ENCODE results near the gene MCF2L2.

The MCF2L2 gene

DNA sequence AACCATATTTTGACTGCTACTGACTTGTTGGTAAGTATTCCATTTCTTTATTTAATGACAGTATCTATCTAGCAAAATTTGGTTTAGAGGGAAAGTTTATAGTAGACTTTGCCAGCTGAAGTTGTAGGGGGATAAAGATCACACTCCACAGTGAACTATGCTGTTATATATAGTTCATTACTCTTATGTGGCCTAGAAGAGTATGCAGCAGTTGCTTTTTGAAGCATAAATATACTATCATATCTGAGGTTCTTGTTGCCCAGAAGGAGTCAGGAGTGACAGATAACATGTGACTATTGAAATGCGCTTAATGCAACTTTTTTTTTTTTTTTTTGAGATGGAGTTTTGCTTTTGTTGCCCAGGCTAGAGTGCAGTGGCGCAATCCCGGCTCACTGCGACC is 25.6 kb upstream of the MCF2L2 start:
- Histone ChIP-seq H3K27ac (ENCODE audit: insufficient read depth in 1 of 2, low read depth in 1 of 2, low read length in 2 of 2, poor library complexity in 1 of 2, severe bottlenecking in 2 of 2) (no peak overlapping the region), H3K36me3 (ENCODE audit: control insufficient read depth in 4 of 4, insufficient read depth in 4 of 4, low read length in 3 of 4) (peaks cover 9 to 23% (median 16%) of the 10 kb centered on the region in 4 experiments), H3K4me1 (ENCODE audit: control extremely low read depth in 1 of 4, control insufficient read depth in 4 of 4, insufficient read depth in 4 of 4, low read length in 3 of 4) (peaks cover 0 to 9% (median 6%) of the 10 kb centered on the region in 4 experiments), H3K9me3 (ENCODE audit: control extremely low read depth in 1 of 5, control insufficient read depth in 4 of 5, insufficient read depth in 2 of 5, low read depth in 1 of 5, low read length in 4 of 5) (no peaks in the 10 kb centered on the region), H3K27me3 (replicated peaks in 2 of 5; ENCODE audit: control insufficient read depth in 4 of 5, insufficient read depth in 5 of 5, low read length in 4 of 5) (no peaks in the 10 kb centered on the region), H3K4me3 (ENCODE audit: control insufficient read depth in 1 of 7, extremely low read depth in 1 of 7, insufficient read depth in 4 of 7, low read depth in 2 of 7, low read length in 6 of 7) (no peak overlapping the region)
- 100% methylated on average over 1 of the region's 4 CpGs for WGBS (ENCODE audit: insufficient coverage)
- no peak for DNase-seq
- CTCF ChIA-PET = no interaction called here
- POLR2A ChIA-PET = no interaction called here

DNA sequence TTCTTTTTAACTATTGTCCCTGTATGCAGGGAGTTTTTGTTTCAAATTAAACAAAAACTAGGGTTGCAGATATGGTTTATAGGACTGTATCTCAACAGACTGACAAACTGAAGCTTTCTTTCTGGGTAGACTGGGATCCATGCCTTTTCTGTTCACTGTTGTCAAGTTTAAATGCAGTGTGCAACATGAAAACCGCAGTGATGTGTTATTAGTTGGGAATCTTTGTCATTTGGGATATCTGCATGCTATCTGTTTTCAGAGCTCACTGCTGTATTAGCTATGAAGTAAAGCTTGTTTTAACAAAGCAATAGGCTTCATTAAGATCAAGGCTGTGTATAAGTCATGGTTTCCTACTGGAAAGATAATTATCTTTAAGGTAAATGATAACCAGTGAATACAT is 21.4 kb upstream of the MCF2L2 start:
- ChIA-PET POLR2A (interaction anchor here (0.7 kb wide), 1 partner anchor 736 kb away, joined by 3 read pairs; the partner anchor contains the start of gene ABCF3), CTCF (interaction anchor here (0.8 to 1.3 kb wide), 3 partner anchors 9 to 327 kb away, joined by 3 to 4 read pairs (median 3); no protein-coding TSS in a partner anchor)
- Histone ChIP-seq H3K4me3 (ENCODE audit: control insufficient read depth in 1 of 7, extremely low read depth in 1 of 7, insufficient read depth in 4 of 7, low read depth in 2 of 7, low read length in 6 of 7) (peak overlapping the region in 2 of 7 experiments; percentile 7 to 33), H3K27ac (ENCODE audit: insufficient read depth in 1 of 2, low read depth in 1 of 2, low read length in 2 of 2, poor library complexity in 1 of 2, severe bottlenecking in 2 of 2) (no peak overlapping the region), H3K27me3 (replicated peaks in 2 of 5; ENCODE audit: control insufficient read depth in 4 of 5, insufficient read depth in 5 of 5, low read length in 4 of 5) (no peaks in the 10 kb centered on the region), H3K36me3 (ENCODE audit: control insufficient read depth in 4 of 4, insufficient read depth in 4 of 4, low read length in 3 of 4) (peaks cover 5 to 14% (median 11%) of the 10 kb centered on the region in 4 experiments), H3K9me3 (ENCODE audit: control extremely low read depth in 1 of 5, control insufficient read depth in 4 of 5, insufficient read depth in 2 of 5, low read depth in 1 of 5, low read length in 4 of 5) (no peaks in the 10 kb centered on the region), H3K4me1 (ENCODE audit: control extremely low read depth in 1 of 4, control insufficient read depth in 4 of 4, insufficient read depth in 4 of 4, low read length in 3 of 4) (peaks cover 6 to 26% (median 14%) of the 10 kb centered on the region in 4 experiments)
- no peak for DNase-seq
- 100% methylated on average over 1 of the region's 1 CpG for WGBS (ENCODE audit: insufficient coverage)

DNA sequence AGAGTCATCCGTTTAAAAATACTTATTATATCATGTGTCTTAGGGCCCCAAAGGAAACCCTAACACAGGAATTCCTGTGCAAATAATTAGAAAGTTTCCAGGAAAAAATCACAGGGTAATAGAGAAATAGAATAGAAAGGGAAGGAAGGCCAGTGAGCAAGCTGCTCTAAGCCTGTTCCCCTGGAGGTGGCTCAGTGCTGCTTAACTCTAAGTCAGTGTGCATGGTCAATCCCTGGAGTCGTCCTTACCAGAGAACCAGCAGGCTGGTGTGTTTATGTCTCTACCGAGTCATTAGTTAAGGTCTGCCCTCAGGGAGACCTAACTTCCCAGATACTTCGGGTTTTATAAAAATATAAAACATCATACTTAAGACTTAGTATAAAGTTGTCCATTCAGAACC is 21.0 kb upstream of the MCF2L2 start:
- peak overlapping the region in 2 of 7 experiments; percentile 7 to 33 for H3K4me3 ChIP-seq (ENCODE audit: control insufficient read depth in 1 of 7, extremely low read depth in 1 of 7, insufficient read depth in 4 of 7, low read depth in 2 of 7, low read length in 6 of 7)
- CTCF ChIA-PET = interaction anchor here (0.8 to 1.3 kb wide), 3 partner anchors 9 to 327 kb away, joined by 3 to 4 read pairs (median 3); no protein-coding TSS in a partner anchor
- peaks cover 0 to 1% (median 0%) of the 10 kb centered on the region in 5 experiments for H3K9me3 ChIP-seq (ENCODE audit: control extremely low read depth in 1 of 5, control insufficient read depth in 4 of 5, insufficient read depth in 2 of 5, low read depth in 1 of 5, low read length in 4 of 5)
- no peak overlapping the region for H3K27ac ChIP-seq (ENCODE audit: insufficient read depth in 1 of 2, low read depth in 1 of 2, low read length in 2 of 2, poor library complexity in 1 of 2, severe bottlenecking in 2 of 2)
- H3K36me3 ChIP-seq (ENCODE audit: control insufficient read depth in 4 of 4, insufficient read depth in 4 of 4, low read length in 3 of 4) = peaks cover 5 to 14% (median 10%) of the 10 kb centered on the region in 4 experiments
- 0% methylated on average over 1 of the region's 4 CpGs for WGBS (ENCODE audit: insufficient coverage)
- H3K27me3 ChIP-seq (replicated peaks in 2 of 5; ENCODE audit: control insufficient read depth in 4 of 5, insufficient read depth in 5 of 5, low read length in 4 of 5) = no peaks in the 10 kb centered on the region
- peaks cover 6 to 26% (median 14%) of the 10 kb centered on the region in 4 experiments for H3K4me1 ChIP-seq (ENCODE audit: control extremely low read depth in 1 of 4, control insufficient read depth in 4 of 4, insufficient read depth in 4 of 4, low read length in 3 of 4)
- peak in 2 of 3 donors; percentile 32 to 36 for DNase-seq
- POLR2A ChIA-PET = interaction anchor here (0.6 kb wide), 1 partner anchor 22 kb away, joined by 3 read pairs; no protein-coding TSS in a partner anchor

DNA sequence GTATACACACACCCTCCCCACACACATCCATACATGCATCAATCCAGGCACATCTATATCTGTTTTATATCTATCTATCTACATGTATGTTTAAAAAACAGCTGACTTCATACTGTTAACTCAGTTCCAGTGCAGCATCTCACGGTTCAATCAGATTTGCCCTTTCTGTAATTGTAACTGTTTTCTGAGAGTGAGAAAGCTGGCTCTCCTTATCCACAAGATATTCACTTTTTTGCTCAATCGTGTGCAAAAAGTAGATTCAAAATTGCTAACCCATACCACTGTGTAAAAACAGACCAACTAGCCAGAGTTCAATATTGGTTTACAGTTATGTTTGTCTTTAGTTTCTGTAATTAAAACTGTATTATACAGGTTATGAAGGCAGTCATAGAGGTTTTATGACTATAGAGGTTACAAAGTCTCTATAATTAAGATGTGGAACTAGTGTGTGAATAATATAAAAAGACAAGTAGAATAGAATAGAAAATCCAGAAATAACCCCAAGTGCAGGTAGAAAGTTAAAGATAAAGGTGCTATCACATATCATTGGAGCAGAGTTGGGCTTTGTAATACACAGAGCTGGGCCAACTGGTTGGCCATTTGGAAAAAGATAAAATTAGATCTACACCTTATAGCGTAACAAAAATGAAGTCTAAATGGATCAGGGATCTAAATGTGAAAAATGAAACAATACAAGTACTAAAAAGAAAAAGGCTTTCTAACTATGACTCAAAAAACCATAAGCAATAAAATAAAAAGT is 20.1 kb upstream of the MCF2L2 start:
- WGBS (ENCODE audit: insufficient coverage) = no CpG with 5 or more reads among the region's 3 CpGs
- CTCF ChIA-PET = no interaction called here
- Histone ChIP-seq H3K27me3 (replicated peaks in 2 of 5; ENCODE audit: control insufficient read depth in 4 of 5, insufficient read depth in 5 of 5, low read length in 4 of 5) (no peaks in the 10 kb centered on the region), H3K4me1 (ENCODE audit: control extremely low read depth in 1 of 4, control insufficient read depth in 4 of 4, insufficient read depth in 4 of 4, low read length in 3 of 4) (peaks cover 6 to 26% (median 14%) of the 10 kb centered on the region in 4 experiments), H3K4me3 (ENCODE audit: control insufficient read depth in 1 of 7, extremely low read depth in 1 of 7, insufficient read depth in 4 of 7, low read depth in 2 of 7, low read length in 6 of 7) (peak overlapping the region in 6 of 7 experiments; percentile 85 to 96 (median 90)), H3K27ac (ENCODE audit: insufficient read depth in 1 of 2, low read depth in 1 of 2, low read length in 2 of 2, poor library complexity in 1 of 2, severe bottlenecking in 2 of 2) (peak overlapping the region in 1 of 2 experiments; percentile 85), H3K36me3 (ENCODE audit: control insufficient read depth in 4 of 4, insufficient read depth in 4 of 4, low read length in 3 of 4) (peaks cover 2 to 8% (median 7%) of the 10 kb centered on the region in 4 experiments), H3K9me3 (ENCODE audit: control extremely low read depth in 1 of 5, control insufficient read depth in 4 of 5, insufficient read depth in 2 of 5, low read depth in 1 of 5, low read length in 4 of 5) (peaks cover 0 to 5% (median 5%) of the 10 kb centered on the region in 5 experiments)
- POLR2A ChIA-PET = no interaction called here
- DNase-seq = no peak

DNA sequence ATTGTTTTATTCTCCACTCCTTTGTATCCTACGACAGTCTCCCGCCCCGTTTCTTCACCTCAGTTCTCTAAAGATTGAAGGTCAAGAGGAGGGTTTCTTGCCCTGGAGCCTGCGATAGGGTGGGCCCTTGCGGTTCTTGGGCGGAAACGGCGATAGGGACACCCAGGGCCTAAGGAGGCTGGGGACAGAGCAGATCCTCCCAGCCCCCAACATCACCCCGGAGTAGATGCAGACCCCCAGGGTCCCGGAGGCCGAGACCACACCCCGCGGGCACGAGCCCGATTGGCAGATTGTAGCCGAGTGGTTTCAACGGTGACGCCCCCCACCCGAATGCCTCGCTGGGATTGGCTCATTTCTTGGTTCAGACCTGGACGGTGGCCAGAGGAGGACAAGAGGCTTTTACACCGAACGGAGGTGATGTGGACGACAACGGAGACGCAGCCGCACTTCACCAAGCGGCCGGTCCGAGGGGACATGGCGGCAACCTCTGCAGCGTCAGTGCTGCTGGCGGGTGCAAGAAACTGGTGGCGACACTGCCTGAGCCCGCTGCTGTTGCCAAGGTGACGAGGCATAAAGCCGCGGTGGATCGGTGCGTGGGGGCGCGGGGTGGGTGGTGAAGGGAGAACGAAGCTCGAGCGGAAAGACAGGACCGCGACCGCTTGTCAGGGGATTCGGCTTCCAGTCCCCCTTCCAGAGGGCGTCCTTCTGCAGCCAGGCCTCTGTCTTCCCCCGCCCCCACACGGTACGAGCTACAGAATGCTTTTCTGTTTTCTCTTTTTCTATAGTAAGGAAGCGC is 19.0 kb upstream of the MCF2L2 start:
- peaks cover 6 to 26% (median 14%) of the 10 kb centered on the region in 4 experiments for H3K4me1 ChIP-seq (ENCODE audit: control extremely low read depth in 1 of 4, control insufficient read depth in 4 of 4, insufficient read depth in 4 of 4, low read length in 3 of 4)
- peak; percentile 91 to 95 (median 95) for DNase-seq
- H3K27me3 ChIP-seq (replicated peaks in 2 of 5; ENCODE audit: control insufficient read depth in 4 of 5, insufficient read depth in 5 of 5, low read length in 4 of 5) = no peaks in the 10 kb centered on the region
- WGBS (ENCODE audit: insufficient coverage) = under 1% methylated on average over 44 of the region's 54 CpGs
- H3K4me3 ChIP-seq (ENCODE audit: control insufficient read depth in 1 of 7, extremely low read depth in 1 of 7, insufficient read depth in 4 of 7, low read depth in 2 of 7, low read length in 6 of 7) = peak overlapping the region; percentile 71 to 96 (median 89)
- H3K36me3 ChIP-seq (ENCODE audit: control insufficient read depth in 4 of 4, insufficient read depth in 4 of 4, low read length in 3 of 4) = peaks cover 0 to 4% (median 2%) of the 10 kb centered on the region in 4 experiments
- POLR2A ChIA-PET = no interaction called here
- H3K27ac ChIP-seq (ENCODE audit: insufficient read depth in 1 of 2, low read depth in 1 of 2, low read length in 2 of 2, poor library complexity in 1 of 2, severe bottlenecking in 2 of 2) = peak overlapping the region; percentile 61 to 85
- CTCF ChIA-PET = interaction anchor here (0.6 kb wide), 1 partner anchor 31 kb away, joined by 3 read pairs; no protein-coding TSS in a partner anchor
- peaks cover 0 to 10% (median 7%) of the 10 kb centered on the region in 5 experiments for H3K9me3 ChIP-seq (ENCODE audit: control extremely low read depth in 1 of 5, control insufficient read depth in 4 of 5, insufficient read depth in 2 of 5, low read depth in 1 of 5, low read length in 4 of 5)

DNA sequence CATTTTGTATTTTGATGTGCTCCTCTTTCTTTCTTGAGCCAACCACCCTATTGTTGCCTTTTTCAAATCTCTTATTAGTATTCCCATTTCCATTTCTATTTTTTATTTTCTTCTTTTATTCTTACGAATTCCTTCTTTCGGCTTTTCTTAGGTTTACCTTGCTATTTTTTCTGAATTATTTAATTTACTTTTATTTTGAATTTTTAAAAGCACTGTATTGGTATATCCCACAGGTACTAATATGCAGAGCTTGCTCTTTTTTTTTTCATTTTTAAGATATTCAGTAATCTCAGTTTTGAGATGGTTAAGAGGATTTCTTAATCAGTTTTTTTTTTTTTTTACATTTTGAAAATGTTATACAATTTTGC is 18.4 kb upstream of the MCF2L2 start:
- ChIA-PET CTCF (interaction anchor here (0.6 kb wide), 1 partner anchor 32 kb away, joined by 3 read pairs; no protein-coding TSS in a partner anchor), POLR2A (no interaction called here)
- peak overlapping the region in 1 of 2 experiments; percentile 85 for H3K27ac ChIP-seq (ENCODE audit: insufficient read depth in 1 of 2, low read depth in 1 of 2, low read length in 2 of 2, poor library complexity in 1 of 2, severe bottlenecking in 2 of 2)
- peaks cover 6 to 26% (median 14%) of the 10 kb centered on the region in 4 experiments for H3K4me1 ChIP-seq (ENCODE audit: control extremely low read depth in 1 of 4, control insufficient read depth in 4 of 4, insufficient read depth in 4 of 4, low read length in 3 of 4)
- whole genome bisulfite sequencing (ENCODE audit: insufficient coverage) = no CpG with 5 or more reads among the region's 2 CpGs
- H3K36me3 ChIP-seq (ENCODE audit: control insufficient read depth in 4 of 4, insufficient read depth in 4 of 4, low read length in 3 of 4) = no peaks in the 10 kb centered on the region
- peaks cover 0 to 10% (median 7%) of the 10 kb centered on the region in 5 experiments for H3K9me3 ChIP-seq (ENCODE audit: control extremely low read depth in 1 of 5, control insufficient read depth in 4 of 5, insufficient read depth in 2 of 5, low read depth in 1 of 5, low read length in 4 of 5)
- H3K4me3 ChIP-seq (ENCODE audit: control insufficient read depth in 1 of 7, extremely low read depth in 1 of 7, insufficient read depth in 4 of 7, low read depth in 2 of 7, low read length in 6 of 7) = peak overlapping the region; percentile 71 to 96 (median 89)
- no peaks in the 10 kb centered on the region for H3K27me3 ChIP-seq (replicated peaks in 2 of 5; ENCODE audit: control insufficient read depth in 4 of 5, insufficient read depth in 5 of 5, low read length in 4 of 5)
- no peak for DNase-seq
